ENCODE results near the gene HSP90AA1.

- TF ChIP-seq CTCF (conservative IDR thresholded peaks at IDR 0.05; ENCODE audit: low read depth, low read length) (no peak), EZH2phosphoT487 (IDR thresholded peaks at IDR 0.05; ENCODE audit: borderline replicate concordance, low read length) (no peak), EZH2 (IDR thresholded peaks at IDR 0.05; ENCODE audit: low read length, unreplicated experiment) (no peak)
These were observed 8.5 kb upstream of the HSP90AA1 start for GRCh38 chr14:102095231-102095870.
